Esophagus squamous epithelium (tissue), 5 donors: Measurements from ENCODE around the gene CCDC159. TPM values are rescaled to one million over a fixed set of nuclear protein-coding genes. Genes with fewer than 3 reads are reported as not detected.
"Not testable (repeated sequence)": the region's sequence is repeated elsewhere in the genome, so short reads cannot be mapped to it uniquely, and the experiment has no call there.

Experiments
- DNase-seq: peaks from one replicate; lab custom pipeline; 2025; lab: John Stamatoyannopoulos, UW
- H3K27ac ChIP-seq, 4 donors: fragments of 200-600 bp; sonication (generic); one replicate each; pipeline ENCODE4 v1.5.1; 2016 to 2019; ENCODE audit warnings: mild to moderate bottlenecking in 1 of 4
- H3K27me3 ChIP-seq, 4 donors: fragments of 200-600 bp; sonication (generic); 1 replicate in 3 of 4; 2 replicates in 1 of 4; pipeline versions ENCODE4 v1.5.1 to v1.6.0; 2017 to 2021; ENCODE audit warnings: antibody characterized with exemption in 1 of 4
- H3K36me3 ChIP-seq, 3 donors: fragments of 200-600 bp; sonication (generic); one replicate each; pipeline ENCODE4 v1.5.1; 2016 to 2019
- H3K4me1 ChIP-seq, 3 donors: fragments of 200-600 bp; sonication (generic); one replicate each; pipeline ENCODE4 v1.5.1; 2017 to 2019
- H3K4me3 ChIP-seq, 4 donors: fragments of 200-600 bp; sonication (generic); 1 replicate in 3 of 4; 2 replicates in 1 of 4; pipeline ENCODE4 v1.5.1; 2016 to 2019; ENCODE audit warnings: mild to moderate bottlenecking in 2 of 4, moderate library complexity in 1 of 4
- H3K9me3 ChIP-seq, 3 donors: fragments of 200-600 bp; sonication (generic); one replicate each; pipeline ENCODE4 v1.5.1; 2016 to 2019
- POLR2A ChIP-seq, 4 donors: fragments of 450-650 bp; IDR thresholded peaks; one replicate each; pipeline ENCODE4 v1.6.1; 2017; ENCODE audit warnings: antibody characterized with exemption in 4 of 4, mild to moderate bottlenecking in 4 of 4, moderate library complexity in 3 of 4
- WGBS, 2 donors: methylation state at CpG; one replicate each; pipeline ENCODE4 v1.1.5; 2018; 5-methylcytosine and 5-hydroxymethylcytosine counted together
- intact Hi-C: fragments of 100-400 bp; cut with DNase I; formaldehyde crosslinking; loops from one replicate; pipeline ENCODE4 v1.15.0; 2022
- total RNA-seq, 4 donors: library from RNA; depleted of rRNA; stranded (reverse); fragments of >200 nt; gene quantifications; one replicate each; pipeline ENCODE4 v1.1.0, GENCODE V29; 2016
- TF ChIP-seq, protein P1 (sequence below), 6 experiments: fragments of 450-650 bp in 4 of 6; fragments of 200-600 bp in 2 of 6; sonication (generic) in 2 of 6; IDR thresholded peaks; one replicate each; pipeline ENCODE4 v1.5.1; 2016 to 2019; ENCODE audit warnings: antibody characterized with exemption in 6 of 6, mild to moderate bottlenecking in 4 of 6, moderate library complexity in 4 of 6
- donor health status: DM: yes; HTN: yes; CAD: no.

The CCDC159 gene
- total RNA-seq, 4 donors from 2014 or later = 5.7 to 17.7 (median 8.0) TPM

GRCh38 chr19:11306337-11306736, 40.0 kb upstream of the CCDC159 start:
- TF ChIP-seq, protein P1, sequence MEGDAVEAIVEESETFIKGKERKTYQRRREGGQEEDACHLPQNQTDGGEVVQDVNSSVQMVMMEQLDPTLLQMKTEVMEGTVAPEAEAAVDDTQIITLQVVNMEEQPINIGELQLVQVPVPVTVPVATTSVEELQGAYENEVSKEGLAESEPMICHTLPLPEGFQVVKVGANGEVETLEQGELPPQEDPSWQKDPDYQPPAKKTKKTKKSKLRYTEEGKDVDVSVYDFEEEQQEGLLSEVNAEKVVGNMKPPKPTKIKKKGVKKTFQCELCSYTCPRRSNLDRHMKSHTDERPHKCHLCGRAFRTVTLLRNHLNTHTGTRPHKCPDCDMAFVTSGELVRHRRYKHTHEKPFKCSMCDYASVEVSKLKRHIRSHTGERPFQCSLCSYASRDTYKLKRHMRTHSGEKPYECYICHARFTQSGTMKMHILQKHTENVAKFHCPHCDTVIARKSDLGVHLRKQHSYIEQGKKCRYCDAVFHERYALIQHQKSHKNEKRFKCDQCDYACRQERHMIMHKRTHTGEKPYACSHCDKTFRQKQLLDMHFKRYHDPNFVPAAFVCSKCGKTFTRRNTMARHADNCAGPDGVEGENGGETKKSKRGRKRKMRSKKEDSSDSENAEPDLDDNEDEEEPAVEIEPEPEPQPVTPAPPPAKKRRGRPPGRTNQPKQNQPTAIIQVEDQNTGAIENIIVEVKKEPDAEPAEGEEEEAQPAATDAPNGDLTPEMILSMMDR (IDR thresholded peaks at IDR 0.05) = no peak
- TF ChIP-seq POLR2A (IDR thresholded peaks at IDR 0.05) = no peak
- WGBS, 2 donors = 62 to 69% methylated on average over 6 to 9 of the region's 9 CpGs
- Histone ChIP-seq H3K36me3 (no peaks in the 10 kb centered on the region), H3K9me3 (no peaks in the 10 kb centered on the region), H3K4me3 (no peak overlapping the region), H3K27ac (no peak overlapping the region), H3K27me3 (peaks cover 0 to 16% (median 0%) of the 10 kb centered on the region in 4 donors), H3K4me1 (no peaks in the 10 kb centered on the region)
- intact Hi-C loops = no loop called here
- no peak for DNase-seq

DNA sequence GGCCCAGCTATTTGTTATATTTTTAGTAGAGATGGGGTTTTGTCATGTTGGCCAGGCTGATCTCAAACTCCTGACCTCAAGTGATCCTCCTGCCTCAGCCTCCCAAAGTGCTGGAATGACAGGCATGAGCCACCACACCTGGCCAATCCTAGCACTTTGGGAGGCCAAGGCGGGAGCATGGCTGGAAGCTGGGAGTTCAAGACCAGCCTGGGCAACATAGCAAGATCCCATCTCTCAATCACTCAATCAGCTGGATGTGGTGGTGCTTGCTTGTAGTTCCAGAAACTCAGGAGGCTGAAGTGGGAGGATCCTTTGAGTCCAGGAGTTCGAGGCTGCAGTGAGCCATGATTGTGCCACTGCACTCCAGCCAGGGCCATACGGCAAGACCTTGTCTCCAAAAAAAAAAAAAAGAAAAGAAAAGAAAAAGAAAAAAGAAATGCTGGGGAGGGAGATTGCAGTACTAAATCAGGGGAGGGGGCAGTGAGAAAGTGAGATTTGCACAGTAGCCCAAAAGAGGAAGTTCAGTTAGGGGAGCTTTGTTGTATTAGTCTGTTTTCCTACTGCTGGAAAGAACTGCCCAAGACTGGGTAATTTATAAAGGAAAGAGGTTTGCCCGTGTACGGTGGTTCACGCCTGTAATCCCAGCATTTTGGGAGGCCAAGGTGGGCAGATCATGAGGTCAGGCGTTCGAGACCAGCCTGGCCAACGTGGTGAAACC, 25.9 kb upstream of the CCDC159 start:
- intact Hi-C loops, H3K9me3 ChIP-seq, H3K4me3 ChIP-seq, H3K27me3 ChIP-seq, DNase-seq, H3K36me3 ChIP-seq: not testable (repeated sequence)
- H3K27ac ChIP-seq = peak overlapping the region in 1 of 4 donors; percentile 62
- peaks cover 27 to 69% (median 43%) of the 10 kb centered on the region in 3 donors for H3K4me1 ChIP-seq
- WGBS, 2 donors = 61 to 70% methylated on average over 8 to 9 of the region's 9 CpGs

GRCh38 chr19:11321191-11322126, 24.9 kb upstream of the CCDC159 start:
- H3K4me1 ChIP-seq = peaks cover 29 to 72% (median 45%) of the 10 kb centered on the region in 3 donors

DNA sequence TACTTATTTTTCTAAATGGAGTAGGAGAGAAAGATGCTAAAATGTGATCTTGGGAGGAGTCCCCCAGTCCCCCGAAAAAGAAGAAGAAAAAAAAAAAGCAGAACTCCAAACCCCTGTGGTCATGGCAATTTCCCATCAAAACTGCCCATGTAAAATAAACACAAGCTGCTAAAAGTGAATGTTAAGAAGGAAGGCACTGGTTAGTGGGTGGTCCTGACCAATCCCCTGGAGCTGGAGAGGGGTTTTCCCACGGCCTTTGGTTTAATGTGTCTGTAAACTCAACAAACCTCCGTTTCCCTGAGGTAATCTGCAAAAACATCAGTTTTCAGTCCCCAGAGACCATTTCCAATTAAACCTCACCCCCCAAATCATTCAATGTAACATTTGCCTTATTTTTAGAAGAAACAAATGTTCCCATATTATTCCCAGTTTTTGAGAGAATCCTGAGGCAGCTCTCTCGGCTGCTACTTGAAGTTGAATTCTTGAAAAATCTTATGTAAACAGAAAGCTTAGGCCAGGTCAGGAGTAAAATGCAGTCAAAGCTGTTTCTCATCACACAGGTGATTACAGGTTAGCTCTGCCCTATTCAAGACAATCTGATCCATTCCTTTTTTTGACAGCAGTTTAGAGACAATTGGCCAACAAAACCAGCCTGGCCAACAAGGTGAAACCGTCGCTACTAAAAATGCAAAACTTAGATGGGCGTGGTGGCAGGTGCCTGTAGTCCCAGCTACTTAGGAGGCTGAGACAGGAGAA, 23.9 kb upstream of the CCDC159 start:
- intact Hi-C loops = no loop called here
- Histone ChIP-seq H3K4me3 (no peak overlapping the region), H3K36me3 (peaks cover 0 to 27% (median 6%) of the 10 kb centered on the region in 3 donors), H3K27me3 (no peaks in the 10 kb centered on the region), H3K4me1 (peaks cover 29 to 69% (median 45%) of the 10 kb centered on the region in 3 donors), H3K27ac (peak overlapping the region; percentile 18 to 86 (median 56)), H3K9me3 (no peaks in the 10 kb centered on the region)
- no peak for TF ChIP-seq POLR2A (IDR thresholded peaks at IDR 0.05)
- TF ChIP-seq, protein P1 (IDR thresholded peaks at IDR 0.05) = no peak
- WGBS, 2 donors = 37 to 46% methylated on average over 7 of the region's 7 CpGs
- DNase-seq = no peak

More at GRCh38 chr19:11321191-11322126, 24.9 kb upstream of the CCDC159 start:
- 72 to 77% methylated on average over 14 of the region's 14 CpGs for WGBS, 2 donors
- peak overlapping the region in 2 of 4 donors; percentile 39 to 86 for H3K27ac ChIP-seq
- intact Hi-C loops = no loop called here
- H3K36me3 ChIP-seq = peaks cover 0 to 17% (median 2%) of the 10 kb centered on the region in 3 donors
- H3K9me3 ChIP-seq = no peaks in the 10 kb centered on the region
- TF ChIP-seq, protein P1 (IDR thresholded peaks at IDR 0.05) = peak in 1 of 6 experiments; percentile 41
- TF ChIP-seq POLR2A (IDR thresholded peaks at IDR 0.05) = no peak
- DNase-seq = no peak
- no peak overlapping the region for H3K4me3 ChIP-seq
- no peaks in the 10 kb centered on the region for H3K27me3 ChIP-seq

DNA sequence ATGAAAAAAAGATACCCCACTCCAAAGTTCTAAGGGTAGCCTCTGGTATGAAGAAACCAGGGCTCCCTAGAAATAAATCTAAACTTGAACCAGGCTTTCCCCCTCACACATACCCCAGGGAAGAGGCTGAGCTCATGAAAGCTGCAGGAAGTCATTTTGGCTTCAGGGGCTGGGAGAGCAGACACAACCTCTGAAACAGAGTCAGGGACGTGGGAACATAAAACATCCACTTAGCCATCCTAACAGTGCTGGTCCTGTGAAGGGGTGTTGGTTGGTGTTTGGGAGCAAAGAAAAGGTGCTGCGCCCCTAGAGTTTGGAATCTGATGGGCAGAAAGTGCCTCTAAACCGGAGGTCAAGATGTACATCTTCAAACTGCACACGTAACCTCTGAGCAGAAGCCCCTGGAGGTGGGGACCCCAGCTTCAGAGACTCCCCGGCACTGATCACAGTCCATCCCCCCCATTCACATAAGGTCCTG, 22.7 kb upstream of the CCDC159 start:
- no peaks in the 10 kb centered on the region for H3K9me3 ChIP-seq
- no peaks in the 10 kb centered on the region for H3K27me3 ChIP-seq
- H3K36me3 ChIP-seq = peaks cover 6 to 38% (median 8%) of the 10 kb centered on the region in 3 donors
- TF ChIP-seq, protein P1 (IDR thresholded peaks at IDR 0.05) = no peak
- no peak for TF ChIP-seq POLR2A (IDR thresholded peaks at IDR 0.05)
- DNase-seq = no peak
- WGBS, 2 donors = 43 to 52% methylated on average over 5 of the region's 5 CpGs
- peaks cover 26 to 57% (median 45%) of the 10 kb centered on the region in 3 donors for H3K4me1 ChIP-seq
- intact Hi-C loops = no loop called here
- peak overlapping the region; percentile 78 to 89 (median 86) for H3K27ac ChIP-seq
- H3K4me3 ChIP-seq = peak overlapping the region in 1 of 4 donors; percentile 33
